GM19238 (cell line): ENCODE data around the gene FOXL3.
"Not testable (repeated sequence)": the region's sequence is repeated elsewhere in the genome, so short reads cannot be mapped to it uniquely, and the experiment has no call there.

Experiments used
- DNase-seq: peaks from one replicate; pipeline ENCODE4 v3.0.0; 2011; ENCODE audit warnings: low spot score; ENCODE audit not compliant: insufficient read length

Gene FOXL3

GRCh38 chr7:255038-255435, 34.9 kb upstream of the FOXL3 start:
- no peak for DNase-seq

- DNase-seq: no peak
Measured at GRCh38 chr7:255721-256361, 34.1 kb upstream of the FOXL3 start.

DNA sequence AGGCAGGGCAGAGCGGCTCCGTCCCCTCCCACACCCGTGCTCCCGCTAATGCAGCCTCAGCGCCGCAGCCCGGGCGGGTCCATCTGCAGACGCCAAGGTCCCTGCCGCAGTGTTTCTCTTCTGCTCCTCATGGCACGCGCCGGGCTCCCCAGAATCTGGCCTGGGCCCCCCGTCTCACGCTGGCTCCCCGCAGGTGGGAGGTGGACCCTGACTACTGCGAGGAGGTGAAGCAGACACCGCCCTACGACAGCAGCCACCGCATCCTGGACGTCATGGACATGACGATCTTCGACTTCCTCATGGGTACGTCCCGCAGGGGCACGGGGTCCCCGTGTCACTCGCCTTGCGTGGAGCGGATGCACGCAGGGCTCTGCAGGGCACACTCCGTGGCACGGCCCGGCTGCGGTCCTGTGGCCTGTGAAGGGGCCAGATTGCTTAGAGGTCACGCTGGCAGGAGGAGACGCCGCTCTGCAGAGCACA, 33.5 kb upstream of the FOXL3 start:
- DNase-seq: no peak

DNA sequence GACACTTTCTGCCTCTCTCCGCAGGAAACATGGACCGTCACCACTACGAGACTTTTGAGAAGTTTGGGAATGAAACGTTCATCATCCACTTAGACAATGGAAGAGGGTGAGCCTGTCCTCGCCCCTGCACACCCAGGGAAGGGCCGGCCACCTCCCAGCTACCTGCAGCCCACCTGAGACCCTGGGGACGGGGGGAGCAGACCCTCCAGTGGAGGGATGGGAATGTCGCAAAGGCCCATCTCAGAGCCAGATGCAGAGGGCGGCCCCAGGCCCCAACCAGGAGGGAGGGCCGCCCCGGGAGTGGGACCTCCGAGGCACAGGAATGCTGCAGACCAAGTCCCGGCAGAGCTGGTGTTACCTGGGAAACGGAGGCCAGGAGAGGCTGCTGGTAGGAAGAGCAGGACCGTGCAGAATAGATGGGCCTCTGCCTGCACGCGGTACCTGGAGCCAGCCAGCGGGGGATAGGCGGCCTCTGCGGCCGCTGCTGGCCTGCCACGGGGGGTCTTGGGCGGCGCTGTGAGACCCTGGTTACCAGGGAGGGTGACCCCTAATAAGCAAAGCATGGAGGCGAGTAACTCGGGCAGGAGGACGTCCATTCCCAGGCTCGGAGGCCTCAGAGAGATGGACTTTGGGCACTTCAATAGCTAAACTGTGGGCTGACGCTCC, 32.9 kb upstream of the FOXL3 start:
- DNase-seq: no peak

- no peak for DNase-seq
Measured at GRCh38 chr7:257647-257992, 32.4 kb upstream of the FOXL3 start.

- DNase-seq: no peak
Measured at GRCh38 chr7:258476-259190, 31.3 kb upstream of the FOXL3 start.

GRCh38 chr7:259191-259505, 30.8 kb upstream of the FOXL3 start:
- DNase-seq: no peak

- no peak for DNase-seq
Measured at GRCh38 chr7:259751-260405, 30.1 kb upstream of the FOXL3 start.

DNA sequence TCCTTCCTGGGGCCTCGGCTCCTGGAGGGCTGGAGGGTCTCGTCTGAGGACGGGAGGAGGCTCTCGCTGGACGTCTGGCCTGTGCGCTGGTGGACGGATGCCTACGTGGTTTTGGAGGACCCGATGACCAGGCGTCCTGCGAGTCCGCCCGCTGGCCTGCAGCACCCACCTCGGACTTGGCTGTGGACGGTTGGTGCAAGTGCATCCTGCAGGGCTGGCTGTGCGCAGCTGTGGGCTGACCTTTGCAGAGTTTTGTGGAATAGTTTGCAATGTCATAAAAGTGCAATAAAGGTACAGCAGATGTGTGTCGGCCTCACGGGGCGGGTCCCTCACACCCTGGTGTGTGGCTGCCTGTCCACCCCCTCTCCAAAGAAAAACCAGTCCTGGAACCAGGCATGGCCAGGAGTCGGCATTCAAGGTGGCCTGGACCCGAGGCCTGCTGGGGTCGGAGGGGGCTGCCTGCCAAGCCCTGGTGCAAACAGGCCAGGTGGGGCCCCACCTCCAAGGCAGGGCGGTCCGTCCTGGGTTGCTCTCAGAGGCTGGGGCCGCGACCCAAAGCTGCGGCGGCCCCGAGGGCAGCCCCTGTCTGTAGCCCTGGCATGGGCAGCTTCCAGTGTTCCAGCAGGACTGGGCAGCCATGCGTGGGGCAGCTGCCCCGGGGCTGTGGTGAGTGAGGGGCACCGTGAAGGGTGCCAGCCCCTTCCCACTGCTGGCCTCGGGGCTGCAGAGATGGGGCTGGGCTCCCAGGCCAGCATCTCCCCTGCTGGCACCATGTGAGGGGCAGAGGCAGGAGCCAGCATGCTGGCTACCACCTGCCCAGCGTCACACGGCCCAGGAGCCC, 29.3 kb upstream of the FOXL3 start:
- no peak for DNase-seq

DNA sequence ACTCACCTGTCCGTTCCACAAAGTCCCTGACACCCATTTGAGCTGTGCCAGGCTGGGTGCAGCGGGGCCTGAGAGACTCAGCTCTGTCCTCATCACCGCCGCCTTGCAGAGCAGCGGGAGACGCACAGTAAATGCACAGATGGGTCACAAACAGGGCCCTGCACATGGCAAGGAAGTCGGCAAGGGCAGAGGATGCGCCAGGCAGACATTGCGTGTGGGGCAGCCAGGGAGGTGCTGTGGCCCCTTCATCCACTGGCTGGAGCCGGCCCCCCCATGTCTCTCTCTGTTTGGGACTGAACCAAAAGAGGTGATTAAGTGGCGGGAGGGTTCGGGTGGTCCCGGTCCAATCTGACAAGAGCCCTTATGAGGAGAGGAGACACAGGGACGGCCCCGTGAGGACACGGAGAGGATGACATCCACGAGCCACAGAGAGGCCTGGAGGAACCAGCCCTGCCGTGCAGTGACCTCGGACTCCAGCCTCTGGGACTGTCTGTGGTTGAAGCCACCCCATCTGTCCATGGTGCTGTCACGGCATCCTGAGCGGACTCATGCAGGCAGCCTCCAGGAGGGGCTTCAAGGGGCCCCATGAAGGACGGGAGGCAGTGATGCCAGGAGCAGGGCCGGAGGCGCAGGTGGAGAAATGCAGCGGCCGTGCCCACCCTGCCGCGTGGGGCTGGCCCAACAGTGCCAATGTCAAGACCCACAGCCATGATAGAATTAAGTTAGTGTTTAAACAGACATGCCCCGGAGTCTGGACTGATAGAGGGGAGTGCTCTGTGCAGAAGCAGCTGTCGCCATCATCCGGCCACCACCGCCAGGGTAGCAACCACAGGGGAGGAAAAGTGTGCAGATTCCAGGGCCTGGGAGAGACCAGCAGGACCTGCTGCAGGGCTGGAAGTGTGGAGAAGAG, 28.4 kb upstream of the FOXL3 start:
- DNase-seq: no peak

DNA sequence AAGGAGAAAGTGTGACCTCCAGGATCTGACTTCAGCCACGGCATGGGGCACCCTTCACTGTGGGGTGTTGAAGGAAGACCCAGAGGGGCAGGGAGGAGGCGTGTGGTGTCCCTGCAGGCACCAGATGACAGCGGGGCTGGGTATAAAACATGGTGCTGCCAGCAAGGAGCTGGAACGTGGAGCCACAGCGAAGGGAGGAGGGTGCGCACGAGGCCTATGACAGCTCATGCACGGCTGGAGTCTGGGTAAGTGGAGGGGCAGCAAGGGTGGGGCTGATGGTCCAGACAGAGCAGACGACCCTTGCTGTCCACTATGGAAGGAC, 27.8 kb upstream of the FOXL3 start:
- DNase-seq: no peak

GRCh38 chr7:262631-263311, 27.2 kb upstream of the FOXL3 start:
- not testable (repeated sequence) for DNase-seq

DNA sequence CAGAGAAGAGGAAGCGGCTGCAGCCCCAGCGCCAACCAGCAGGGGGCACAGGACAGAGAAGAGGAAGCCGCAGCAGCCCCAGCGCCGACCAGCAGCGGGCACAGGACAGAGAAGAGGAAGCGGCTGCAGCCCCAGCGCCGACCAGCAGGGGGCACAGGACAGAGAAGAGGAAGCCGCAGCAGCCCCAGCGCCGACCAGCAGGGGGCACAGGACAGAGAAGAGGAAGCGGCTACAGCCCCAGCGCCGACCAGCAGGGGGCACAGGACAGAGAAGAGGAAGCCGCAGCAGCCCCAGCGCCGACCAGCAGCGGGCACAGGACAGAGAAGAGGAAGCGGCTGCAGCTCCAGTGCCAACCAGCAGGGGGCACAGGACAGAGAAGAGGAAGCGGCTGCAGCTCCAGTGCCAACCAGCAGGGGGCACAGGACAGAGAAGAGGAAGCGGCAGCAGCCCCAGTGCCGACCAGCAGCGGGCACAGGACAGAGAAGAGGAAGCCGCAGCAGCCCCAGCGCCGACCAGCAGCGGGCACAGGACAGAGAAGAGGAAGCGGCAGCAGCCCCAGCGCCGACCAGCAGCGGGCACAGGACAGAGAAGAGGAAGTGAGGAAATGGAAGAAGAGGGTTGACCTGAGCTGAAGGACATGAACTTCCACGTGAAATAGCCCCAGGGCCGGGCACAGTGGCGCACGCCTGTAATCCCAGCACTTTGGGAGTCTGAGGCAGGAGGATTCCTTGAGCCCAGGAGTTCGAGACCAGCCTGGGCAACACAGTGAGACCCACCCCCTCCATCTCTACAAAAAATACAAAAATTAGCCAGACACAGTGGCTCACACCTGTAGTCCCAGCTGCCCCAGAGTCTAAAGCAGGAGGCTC, 26.3 kb upstream of the FOXL3 start:
- not testable (repeated sequence) for DNase-seq

DNA sequence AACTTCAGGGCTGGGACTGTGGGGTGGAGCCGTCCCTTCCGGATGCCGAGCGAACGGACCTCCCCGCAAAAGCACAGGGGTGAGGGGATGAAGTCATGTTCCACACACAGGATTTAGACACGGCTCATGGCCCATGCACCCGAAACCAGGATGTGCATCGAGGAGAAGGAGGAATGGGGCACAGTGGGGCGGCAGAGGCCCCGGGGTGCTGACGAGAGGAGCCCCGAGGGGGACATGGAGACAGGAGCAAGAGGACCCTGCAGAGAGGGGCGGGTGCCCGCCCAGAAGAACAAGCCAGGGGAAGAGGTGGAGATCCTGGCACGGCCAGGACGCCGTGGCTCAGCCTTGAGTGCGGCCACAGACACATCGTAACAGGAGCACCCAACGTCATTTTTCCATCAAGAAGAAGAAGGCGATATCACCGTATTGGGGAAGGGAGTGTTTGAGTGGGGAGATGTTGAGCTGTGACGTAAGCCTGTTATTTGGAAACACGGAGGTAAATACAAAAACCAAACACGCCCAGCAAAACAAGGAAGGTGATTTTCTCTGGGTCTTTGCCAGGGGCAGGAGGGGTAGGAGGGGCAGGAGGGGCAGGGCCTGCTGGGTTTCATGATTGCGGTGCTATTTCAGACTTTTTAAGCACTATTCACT, 25.3 kb upstream of the FOXL3 start:
- no peak for DNase-seq

GRCh38 chr7:265192-265997, 24.6 kb upstream of the FOXL3 start:
- no peak for DNase-seq

DNA sequence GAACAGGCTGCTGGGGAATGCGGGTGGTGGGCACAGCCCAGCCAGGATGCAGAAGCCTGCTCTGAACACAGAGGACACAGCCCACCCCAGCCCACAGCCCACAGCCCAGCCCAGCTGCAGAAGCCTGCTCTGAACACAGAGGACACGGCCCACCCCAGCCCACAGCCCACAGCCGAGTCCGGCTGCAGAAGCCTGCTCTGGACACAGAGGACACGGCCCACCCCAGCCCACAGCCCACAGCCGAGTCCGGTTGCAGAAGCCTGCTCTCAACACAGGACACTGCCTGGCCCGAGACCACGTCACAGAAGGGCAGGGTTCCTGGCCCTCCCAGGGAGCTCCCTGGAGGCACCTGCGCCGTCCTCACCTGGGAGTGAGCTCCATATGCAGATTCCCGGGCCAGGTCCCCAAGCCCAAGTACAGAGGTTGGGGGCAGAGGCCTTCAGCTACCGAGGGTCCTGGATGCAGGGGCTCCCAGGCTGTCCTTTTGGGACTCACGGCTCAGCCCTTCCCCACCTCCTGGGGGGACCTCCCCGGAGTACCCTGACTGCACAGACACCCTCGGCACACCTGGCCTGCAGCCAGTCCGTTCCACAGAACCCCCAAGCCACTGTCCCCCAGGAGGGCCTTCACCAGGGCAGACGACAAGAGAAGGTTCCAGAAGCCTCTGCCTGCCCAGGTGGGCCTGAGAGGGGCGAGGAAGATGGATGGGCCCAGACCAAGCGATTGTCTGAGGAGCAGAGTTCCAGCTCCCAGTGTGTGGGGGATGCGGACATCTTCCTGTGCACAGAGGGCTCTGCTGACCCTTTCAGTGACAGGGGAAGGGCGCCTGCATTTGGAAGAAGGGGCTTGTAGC, 23.7 kb upstream of the FOXL3 start:
- DNase-seq: no peak
